GM12878 (cell line): Measurements from ENCODE around the gene SYN1. TPM values are rescaled to one million over a fixed set of nuclear protein-coding genes. Genes with fewer than 3 reads are reported as not detected.

Experiments used
- NFIC ChIP-seq: IDR thresholded peaks from 2 replicates; pipeline ENCODE4 v1.6.1; 2012; ENCODE audit warnings: low read depth, mild to moderate bottlenecking, inconsistent platforms, low read length, moderate library complexity
- SIX5 ChIP-seq: IDR thresholded peaks from 2 replicates; pipeline ENCODE4 v1.6.1; 2011; ENCODE audit warnings: mild to moderate bottlenecking, low read depth, low read length, moderate library complexity; ENCODE audit not compliant: severe bottlenecking
- SMARCA5 ChIP-seq: fragments of 450-650 bp; IDR thresholded peaks from 2 replicates; pipeline ENCODE4 v1.6.1; 2017; ENCODE audit warnings: mild to moderate bottlenecking
- polyA plus RNA-seq, 11 experiments: library from polyadenylated mRNA; depleted of rRNA in 4 of 11; unstranded in 6 of 11; stranded (reverse) in 5 of 11; fragments of >200 nt; fragmentation: Nextera tagmentation in 4 of 11; fragmentation: Illumina TruSeq in 1 of 11; extraction: Ambion mirVana in 4 of 11; extraction: Trizol in 1 of 11; gene quantifications; 1 replicate in 1 of 11; 2 replicates in 10 of 11; pipeline versions ENCODE4 v1.2.1 to v1.2.3, GENCODE V29; 2011 to 2016; ENCODE audit warnings: inconsistent platforms in 2 of 11, missing spikeins in 2 of 11, low read depth in 1 of 11
- total RNA-seq, 4 experiments: library from RNA; depleted of rRNA in 3 of 4; stranded (reverse); fragments of >200 nt in 3 of 4; fragmentation: Illumina TruSeq in 1 of 4; extraction: Trizol in 1 of 4; gene quantifications; 2 replicates each; pipeline versions ENCODE4 v1.2.1 to v1.2.3, GENCODE V29; 2013 to 2021
- TF ChIP-seq, protein P1 (sequence below): fragments of 450-650 bp; IDR thresholded peaks from 2 replicates; pipeline ENCODE4 v1.6.1; 2016; ENCODE audit warnings: mild to moderate bottlenecking, moderate library complexity, borderline replicate concordance
- TF ChIP-seq, protein P2 (sequence below): IDR thresholded peaks from 2 replicates; pipeline ENCODE4 v1.6.1; 2011; ENCODE audit warnings: borderline replicate concordance, low read depth, mild to moderate bottlenecking, moderate library complexity, low read length; ENCODE audit not compliant: insufficient read depth, poor library complexity, severe bottlenecking
- TF ChIP-seq, protein P3 (sequence below): fragments of 450-650 bp; IDR thresholded peaks from 2 replicates; pipeline ENCODE4 v1.6.1; 2017; ENCODE audit warnings: mild to moderate bottlenecking, moderate library complexity

The SYN1 gene
- total and polyA plus RNA-seq, 10 of the 15 experiments (the other 5 are each of a cell fraction or from before 2014, with no cell fraction given), result 0.09 to 0.57 (median 0.16) TPM; not detected in 3

DNA sequence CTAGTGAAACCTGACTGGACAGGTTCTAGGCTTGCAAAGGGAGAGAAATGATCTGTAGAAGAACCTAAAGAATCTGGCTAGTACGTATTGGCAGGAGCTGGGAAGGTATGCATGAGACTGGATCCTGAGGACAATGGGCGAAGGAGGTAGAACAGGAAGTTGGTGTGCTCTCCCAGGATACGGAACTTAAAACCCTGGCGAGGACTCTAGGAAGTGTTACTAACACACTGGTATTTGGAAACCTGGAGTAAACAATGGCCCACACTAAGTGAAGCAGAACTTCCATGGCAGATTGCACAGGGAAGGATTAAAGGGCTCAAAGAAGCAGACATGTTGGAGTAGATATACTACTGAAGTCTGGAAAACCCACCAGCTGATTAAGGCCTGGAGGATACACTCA, 9.1 kb downstream of the SYN1 start (continued):
- TF ChIP-seq, protein P1, sequence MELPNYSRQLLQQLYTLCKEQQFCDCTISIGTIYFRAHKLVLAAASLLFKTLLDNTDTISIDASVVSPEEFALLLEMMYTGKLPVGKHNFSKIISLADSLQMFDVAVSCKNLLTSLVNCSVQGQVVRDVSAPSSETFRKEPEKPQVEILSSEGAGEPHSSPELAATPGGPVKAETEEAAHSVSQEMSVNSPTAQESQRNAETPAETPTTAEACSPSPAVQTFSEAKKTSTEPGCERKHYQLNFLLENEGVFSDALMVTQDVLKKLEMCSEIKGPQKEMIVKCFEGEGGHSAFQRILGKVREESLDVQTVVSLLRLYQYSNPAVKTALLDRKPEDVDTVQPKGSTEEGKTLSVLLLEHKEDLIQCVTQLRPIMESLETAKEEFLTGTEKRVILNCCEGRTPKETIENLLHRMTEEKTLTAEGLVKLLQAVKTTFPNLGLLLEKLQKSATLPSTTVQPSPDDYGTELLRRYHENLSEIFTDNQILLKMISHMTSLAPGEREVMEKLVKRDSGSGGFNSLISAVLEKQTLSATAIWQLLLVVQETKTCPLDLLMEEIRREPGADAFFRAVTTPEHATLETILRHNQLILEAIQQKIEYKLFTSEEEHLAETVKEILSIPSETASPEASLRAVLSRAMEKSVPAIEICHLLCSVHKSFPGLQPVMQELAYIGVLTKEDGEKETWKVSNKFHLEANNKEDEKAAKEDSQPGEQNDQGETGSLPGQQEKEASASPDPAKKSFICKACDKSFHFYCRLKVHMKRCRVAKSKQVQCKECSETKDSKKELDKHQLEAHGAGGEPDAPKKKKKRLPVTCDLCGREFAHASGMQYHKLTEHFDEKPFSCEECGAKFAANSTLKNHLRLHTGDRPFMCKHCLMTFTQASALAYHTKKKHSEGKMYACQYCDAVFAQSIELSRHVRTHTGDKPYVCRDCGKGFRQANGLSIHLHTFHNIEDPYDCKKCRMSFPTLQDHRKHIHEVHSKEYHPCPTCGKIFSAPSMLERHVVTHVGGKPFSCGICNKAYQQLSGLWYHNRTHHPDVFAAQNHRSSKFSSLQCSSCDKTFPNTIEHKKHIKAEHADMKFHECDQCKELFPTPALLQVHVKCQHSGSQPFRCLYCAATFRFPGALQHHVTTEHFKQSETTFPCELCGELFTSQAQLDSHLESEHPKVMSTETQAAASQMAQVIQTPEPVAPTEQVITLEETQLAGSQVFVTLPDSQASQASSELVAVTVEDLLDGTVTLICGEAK, result no peak
- TF ChIP-seq SIX5 (no peak), SMARCA5 (no peak), NFIC (no peak)
- TF ChIP-seq, protein P2, sequence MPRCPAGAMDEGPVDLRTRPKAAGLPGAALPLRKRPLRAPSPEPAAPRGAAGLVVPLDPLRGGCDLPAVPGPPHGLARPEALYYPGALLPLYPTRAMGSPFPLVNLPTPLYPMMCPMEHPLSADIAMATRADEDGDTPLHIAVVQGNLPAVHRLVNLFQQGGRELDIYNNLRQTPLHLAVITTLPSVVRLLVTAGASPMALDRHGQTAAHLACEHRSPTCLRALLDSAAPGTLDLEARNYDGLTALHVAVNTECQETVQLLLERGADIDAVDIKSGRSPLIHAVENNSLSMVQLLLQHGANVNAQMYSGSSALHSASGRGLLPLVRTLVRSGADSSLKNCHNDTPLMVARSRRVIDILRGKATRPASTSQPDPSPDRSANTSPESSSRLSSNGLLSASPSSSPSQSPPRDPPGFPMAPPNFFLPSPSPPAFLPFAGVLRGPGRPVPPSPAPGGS, result no peak
- TF ChIP-seq, protein P3, sequence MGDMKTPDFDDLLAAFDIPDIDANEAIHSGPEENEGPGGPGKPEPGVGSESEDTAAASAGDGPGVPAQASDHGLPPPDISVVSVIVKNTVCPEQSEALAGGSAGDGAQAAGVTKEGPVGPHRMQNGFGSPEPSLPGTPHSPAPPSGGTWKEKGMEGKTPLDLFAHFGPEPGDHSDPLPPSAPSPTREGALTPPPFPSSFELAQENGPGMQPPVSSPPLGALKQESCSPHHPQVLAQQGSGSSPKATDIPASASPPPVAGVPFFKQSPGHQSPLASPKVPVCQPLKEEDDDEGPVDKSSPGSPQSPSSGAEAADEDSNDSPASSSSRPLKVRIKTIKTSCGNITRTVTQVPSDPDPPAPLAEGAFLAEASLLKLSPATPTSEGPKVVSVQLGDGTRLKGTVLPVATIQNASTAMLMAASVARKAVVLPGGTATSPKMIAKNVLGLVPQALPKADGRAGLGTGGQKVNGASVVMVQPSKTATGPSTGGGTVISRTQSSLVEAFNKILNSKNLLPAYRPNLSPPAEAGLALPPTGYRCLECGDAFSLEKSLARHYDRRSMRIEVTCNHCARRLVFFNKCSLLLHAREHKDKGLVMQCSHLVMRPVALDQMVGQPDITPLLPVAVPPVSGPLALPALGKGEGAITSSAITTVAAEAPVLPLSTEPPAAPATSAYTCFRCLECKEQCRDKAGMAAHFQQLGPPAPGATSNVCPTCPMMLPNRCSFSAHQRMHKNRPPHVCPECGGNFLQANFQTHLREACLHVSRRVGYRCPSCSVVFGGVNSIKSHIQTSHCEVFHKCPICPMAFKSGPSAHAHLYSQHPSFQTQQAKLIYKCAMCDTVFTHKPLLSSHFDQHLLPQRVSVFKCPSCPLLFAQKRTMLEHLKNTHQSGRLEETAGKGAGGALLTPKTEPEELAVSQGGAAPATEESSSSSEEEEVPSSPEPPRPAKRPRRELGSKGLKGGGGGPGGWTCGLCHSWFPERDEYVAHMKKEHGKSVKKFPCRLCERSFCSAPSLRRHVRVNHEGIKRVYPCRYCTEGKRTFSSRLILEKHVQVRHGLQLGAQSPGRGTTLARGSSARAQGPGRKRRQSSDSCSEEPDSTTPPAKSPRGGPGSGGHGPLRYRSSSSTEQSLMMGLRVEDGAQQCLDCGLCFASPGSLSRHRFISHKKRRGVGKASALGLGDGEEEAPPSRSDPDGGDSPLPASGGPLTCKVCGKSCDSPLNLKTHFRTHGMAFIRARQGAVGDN, result no peak
